ENCODE results near the gene DECR2. TPM values are rescaled to one million over a fixed set of nuclear protein-coding genes. Genes with fewer than 3 reads are reported as not detected.

Gene DECR2
- total and polyA plus RNA-seq, 4 experiments from 2014 or later: 3.4 to 7.3 (median 4.6) TPM

- Histone ChIP-seq H3K27ac (ENCODE audit: low read depth, low read length) (no peak overlapping the region), H3K27me3 (ENCODE audit: insufficient read depth, low read length) (no peaks in the 10 kb centered on the region), H3K4me3 (ENCODE audit: low read length in 2 of 2) (no peak overlapping the region), H3K36me3 (ENCODE audit: insufficient read depth, low read length) (peaks cover 22% of the 10 kb centered on the region), H3K9me3 (ENCODE audit: control insufficient read depth in 1 of 2, low read length in 2 of 2) (no peaks in the 10 kb centered on the region), H3K4me1 (ENCODE audit: insufficient read depth, low read length) (peaks cover 26% of the 10 kb centered on the region)
- ChIA-PET POLR2A (ENCODE audit: partially characterized antibody) (interaction anchor here (1.0 to 2.5 kb wide), 2 partner anchors 12 kb away, joined by 3 to 20 read pairs; no protein-coding TSS in a partner anchor), CTCF (ENCODE audit: partially characterized antibody) (no interaction called here)
- Mint-ChIP-seq H3K27ac (peak overlapping the region in 1 of 7 donors; percentile 51), H3K27me3 (no peaks in the 10 kb centered on the region), H3K4me3 (no peak overlapping the region), H3K9me3 (no peaks in the 10 kb centered on the region), H3K36me3 (peaks cover 7 to 17% of the 10 kb centered on the region in 2 donors), H3K4me1 (peaks cover 3 to 20% (median 13%) of the 10 kb centered on the region in 4 donors)
- no peak for DNase-seq
- intact Hi-C loops (cut with micrococcal nuclease): no loop called here
These were observed 33.1 kb upstream of the DECR2 start for GRCh38 chr16:368388-369158.

GRCh38 chr16:369275-369865 is 32.3 kb upstream of the DECR2 start:
- CTCF ChIA-PET (ENCODE audit: partially characterized antibody): interaction anchor here (0.7 kb wide), 1 partner anchor 24 kb away, joined by 3 read pairs; no protein-coding TSS in a partner anchor
- Histone ChIP-seq H3K9me3 (ENCODE audit: control insufficient read depth in 1 of 2, low read length in 2 of 2) (no peaks in the 10 kb centered on the region), H3K27ac (ENCODE audit: low read depth, low read length) (no peak overlapping the region), H3K4me3 (ENCODE audit: low read length in 2 of 2) (no peak overlapping the region), H3K36me3 (ENCODE audit: insufficient read depth, low read length) (peaks cover 22% of the 10 kb centered on the region), H3K4me1 (ENCODE audit: insufficient read depth, low read length) (peaks cover 26% of the 10 kb centered on the region), H3K27me3 (ENCODE audit: insufficient read depth, low read length) (no peaks in the 10 kb centered on the region)
- peak overlapping the region; percentile 54 to 75 (median 68) for H3K4me3 Mint-ChIP-seq
- H3K9me3 Mint-ChIP-seq: no peaks in the 10 kb centered on the region
- no peaks in the 10 kb centered on the region for H3K27me3 Mint-ChIP-seq
- H3K27ac Mint-ChIP-seq: peak overlapping the region in 1 of 7 donors; percentile 42
- H3K36me3 Mint-ChIP-seq: peaks cover 7 to 17% of the 10 kb centered on the region in 2 donors
- intact Hi-C loops (cut with micrococcal nuclease): no loop called here
- POLR2A ChIA-PET (ENCODE audit: partially characterized antibody): interaction anchor here (0.5 to 2.5 kb wide), 3 partner anchors 11 to 144 kb away, joined by 3 to 20 read pairs (median 3); no protein-coding TSS in a partner anchor
- peaks cover 3 to 20% (median 13%) of the 10 kb centered on the region in 4 donors for H3K4me1 Mint-ChIP-seq
- DNase-seq: no peak

GRCh38 chr16:369866-370436 is 31.7 kb upstream of the DECR2 start:
- Histone ChIP-seq H3K27ac (ENCODE audit: low read depth, low read length) (peak overlapping the region; percentile 42), H3K36me3 (ENCODE audit: insufficient read depth, low read length) (peaks cover 26% of the 10 kb centered on the region), H3K9me3 (ENCODE audit: control insufficient read depth in 1 of 2, low read length in 2 of 2) (no peaks in the 10 kb centered on the region), H3K4me3 (ENCODE audit: low read length in 2 of 2) (peak overlapping the region in 1 of 2 donors; percentile 19), H3K27me3 (ENCODE audit: insufficient read depth, low read length) (no peaks in the 10 kb centered on the region), H3K4me1 (ENCODE audit: insufficient read depth, low read length) (peaks cover 26% of the 10 kb centered on the region)
- peaks cover 7 to 17% of the 10 kb centered on the region in 2 donors for H3K36me3 Mint-ChIP-seq
- peak overlapping the region in 1 of 7 donors; percentile 73 for H3K27ac Mint-ChIP-seq
- intact Hi-C loops (cut with micrococcal nuclease): loop anchor here (1.0 to 10.0 kb wide), 5 partner anchors 12 to 215 kb away; partner anchors contain the start of genes AXIN1 and RAB11FIP3
- peak overlapping the region in 5 of 8 donors; percentile 41 to 90 (median 67) for H3K4me3 Mint-ChIP-seq
- no peaks in the 10 kb centered on the region for H3K27me3 Mint-ChIP-seq
- ChIA-PET CTCF (ENCODE audit: partially characterized antibody) (interaction anchor here (0.6 to 1.3 kb wide), 6 partner anchors 7 to 318 kb away, joined by 3 read pairs; no protein-coding TSS in a partner anchor), POLR2A (ENCODE audit: partially characterized antibody) (interaction anchor here (0.5 to 2.5 kb wide), 11 partner anchors 10 to 145 kb away, joined by 3 to 20 read pairs (median 6); partner anchors contain the start of genes DECR2, FAM234A, LUC7L and RAB11FIP3)
- H3K9me3 Mint-ChIP-seq: no peaks in the 10 kb centered on the region
- DNase-seq: no peak
- H3K4me1 Mint-ChIP-seq: peaks cover 3 to 20% (median 13%) of the 10 kb centered on the region in 4 donors

- Mint-ChIP-seq H3K4me3 (peak within 1 kb of the TSS; percentile 81 to 96 (median 92)), H3K4me1 (peaks cover 3 to 20% (median 13%) of the 10 kb centered on the region in 4 donors), H3K36me3 (peaks cover 7 to 17% of the 10 kb centered on the region in 2 donors), H3K27ac (peak within 1 kb of the TSS; percentile 73 to 95 (median 94)), H3K27me3 (no peaks in the 10 kb centered on the region), H3K9me3 (no peaks in the 10 kb centered on the region)
- Histone ChIP-seq H3K27me3 (ENCODE audit: insufficient read depth, low read length) (no peaks in the 10 kb centered on the region), H3K4me3 (ENCODE audit: low read length in 2 of 2) (peak within 1 kb of the TSS in 1 of 2 donors; percentile 19), H3K9me3 (ENCODE audit: control insufficient read depth in 1 of 2, low read length in 2 of 2) (no peaks in the 10 kb centered on the region), H3K27ac (ENCODE audit: low read depth, low read length) (peak within 1 kb of the TSS; percentile 42), H3K36me3 (ENCODE audit: insufficient read depth, low read length) (peaks cover 30% of the 10 kb centered on the region), H3K4me1 (ENCODE audit: insufficient read depth, low read length) (peaks cover 26% of the 10 kb centered on the region)
- peak; percentile 90 to 95 (median 91) for DNase-seq
- intact Hi-C loops (cut with micrococcal nuclease): loop anchor here (1.0 to 10.0 kb wide), 5 partner anchors 12 to 214 kb away; partner anchors contain the start of genes AXIN1 and RAB11FIP3
- ChIA-PET CTCF (ENCODE audit: partially characterized antibody) (interaction anchor here (0.6 to 1.3 kb wide), 6 partner anchors 8 to 319 kb away, joined by 3 to 4 read pairs (median 3); partner anchors contain the start of gene DECR2), POLR2A (ENCODE audit: partially characterized antibody) (interaction anchor here (1.0 to 2.5 kb wide), 10 partner anchors 10 to 141 kb away, joined by 3 to 20 read pairs (median 7); partner anchors contain the start of genes DECR2, FAM234A, LUC7L and RAB11FIP3)
These were observed 31.2 kb upstream of the DECR2 start, which contains the start of gene MRPL28 for GRCh38 chr16:370443-370842. Gene MRPL28 (minus strand): TSS chr16:370538. CDS start chr16:370218, 320 bp downstream.

- no peaks in the 10 kb centered on the region for H3K9me3 Mint-ChIP-seq
- Histone ChIP-seq H3K9me3 (ENCODE audit: control insufficient read depth in 1 of 2, low read length in 2 of 2) (no peaks in the 10 kb centered on the region), H3K4me1 (ENCODE audit: insufficient read depth, low read length) (peaks cover 26% of the 10 kb centered on the region), H3K27ac (ENCODE audit: low read depth, low read length) (peak overlapping the region; percentile 42), H3K36me3 (ENCODE audit: insufficient read depth, low read length) (peaks cover 33% of the 10 kb centered on the region), H3K4me3 (ENCODE audit: low read length in 2 of 2) (no peak overlapping the region), H3K27me3 (ENCODE audit: insufficient read depth, low read length) (no peaks in the 10 kb centered on the region)
- H3K27me3 Mint-ChIP-seq: no peaks in the 10 kb centered on the region
- CTCF ChIA-PET (ENCODE audit: partially characterized antibody): interaction anchor here (0.9 to 1.3 kb wide), 5 partner anchors 9 to 305 kb away, joined by 3 to 4 read pairs (median 3); partner anchors contain the start of gene DECR2
- H3K27ac Mint-ChIP-seq: peak overlapping the region; percentile 73 to 95 (median 94)
- peaks cover 3 to 20% (median 13%) of the 10 kb centered on the region in 4 donors for H3K4me1 Mint-ChIP-seq
- DNase-seq: no peak
- POLR2A ChIA-PET (ENCODE audit: partially characterized antibody): interaction anchor here (0.9 to 2.5 kb wide), 11 partner anchors 9 to 142 kb away, joined by 3 to 20 read pairs (median 6); partner anchors contain the start of genes DECR2, FAM234A, LUC7L and PGAP6
- peak overlapping the region in 7 of 8 donors; percentile 81 to 96 (median 91) for H3K4me3 Mint-ChIP-seq
- peaks cover 7 to 17% of the 10 kb centered on the region in 2 donors for H3K36me3 Mint-ChIP-seq
- intact Hi-C loops (cut with micrococcal nuclease): loop anchor here (1.0 to 10.0 kb wide), 5 partner anchors 11 to 214 kb away; partner anchors contain the start of genes AXIN1 and RAB11FIP3
These were observed 30.6 kb upstream of the DECR2 start for GRCh38 chr16:370979-371514.

Data from CD4-positive, alpha-beta memory T cell (primary cell).